Coronary artery (tissue), 2 donors: ENCODE measurements around the gene NXPH3.

ENCODE experiments used
- DNase-seq: peaks from one replicate; pipeline ENCODE4 v3.0.0-alpha.2; 2017; ENCODE audit warnings: low spot score
- H3K27ac ChIP-seq, 2 donors: fragments of 200-600 bp; sonication (generic); one replicate each; pipeline ENCODE4 v1.5.1; 2016 to 2019
- H3K4me3 ChIP-seq: fragments of 200-600 bp; sonication (generic); 2 replicates; pipeline ENCODE4 v1.5.1; 2016; ENCODE audit warnings: mild to moderate bottlenecking, moderate library complexity
- CTCF ChIP-seq: fragments of 200-600 bp; sonication (generic); IDR thresholded peaks from one replicate; pipeline ENCODE4 v1.5.1; 2019; ENCODE audit warnings: antibody characterized with exemption

The NXPH3 gene

DNA sequence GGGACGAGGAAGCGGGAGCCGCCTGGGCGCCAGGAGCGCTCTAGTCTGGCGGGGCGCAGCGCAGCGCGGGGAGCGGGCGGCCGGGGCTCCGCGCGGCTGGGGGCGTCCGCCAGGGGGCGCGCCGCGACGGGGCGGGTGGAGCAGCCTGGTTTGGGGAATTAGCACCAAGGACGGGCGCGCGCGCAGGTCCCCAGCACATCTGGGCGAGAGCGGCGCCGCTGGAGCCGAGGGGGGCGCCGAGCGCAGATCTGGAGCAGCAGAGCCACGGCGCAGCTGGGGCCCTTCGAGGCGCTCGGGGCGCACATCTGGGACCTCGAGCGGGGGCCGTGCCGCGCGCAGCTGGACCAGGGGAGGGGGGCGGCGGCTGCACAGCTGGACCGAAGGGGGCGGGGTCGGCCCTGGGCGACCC, at the start of gene NXPH3:
Gene NXPH3, plus strand, starts transcription at position 193 of the 409 bp plus-strand sequence. CDS start 349 bp downstream, outside the sequence.
- peak within 1 kb of the TSS; percentile 75 for H3K4me3 ChIP-seq
- peak; percentile 81 for DNase-seq
- H3K27ac ChIP-seq: peak within 1 kb of the TSS; percentile 95
- peak; percentile 70 for TF ChIP-seq CTCF

GRCh38 chr17:49527927-49528651, 47.6 kb upstream of the NXPH3 start:
- Histone ChIP-seq H3K27ac (no peak overlapping the region), H3K4me3 (no peak overlapping the region)
- TF ChIP-seq CTCF: no peak
- peak; percentile 46 for DNase-seq

DNA sequence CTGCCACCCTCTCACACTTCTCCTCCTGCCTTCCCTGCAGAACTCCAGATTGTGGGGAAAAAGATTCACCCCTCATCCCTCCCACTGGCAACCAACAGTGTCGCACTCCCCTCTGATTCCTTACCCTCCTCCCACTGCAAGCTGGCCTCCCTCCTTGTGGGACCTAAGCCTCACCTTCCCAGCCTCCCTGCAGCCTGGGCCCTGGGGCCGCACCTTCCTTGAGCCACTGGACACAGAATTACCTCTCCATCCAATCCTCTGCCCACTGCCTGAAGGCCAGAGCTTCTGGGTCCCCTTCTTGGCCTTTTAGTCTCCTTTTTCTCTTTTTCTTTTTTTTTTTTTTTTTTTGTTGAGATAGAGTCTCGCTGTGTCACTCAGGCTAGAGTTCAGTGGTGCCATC, 46.7 kb upstream of the NXPH3 start:
- Histone ChIP-seq H3K4me3 (no peak overlapping the region), H3K27ac (no peak overlapping the region)
- DNase-seq: peak; percentile 43
- TF ChIP-seq CTCF: no peak

GRCh38 chr17:49530118-49530517, 45.6 kb upstream of the NXPH3 start:
- H3K27ac ChIP-seq: no peak overlapping the region
- no peak overlapping the region for H3K4me3 ChIP-seq
- no peak for TF ChIP-seq CTCF
- no peak for DNase-seq

DNA sequence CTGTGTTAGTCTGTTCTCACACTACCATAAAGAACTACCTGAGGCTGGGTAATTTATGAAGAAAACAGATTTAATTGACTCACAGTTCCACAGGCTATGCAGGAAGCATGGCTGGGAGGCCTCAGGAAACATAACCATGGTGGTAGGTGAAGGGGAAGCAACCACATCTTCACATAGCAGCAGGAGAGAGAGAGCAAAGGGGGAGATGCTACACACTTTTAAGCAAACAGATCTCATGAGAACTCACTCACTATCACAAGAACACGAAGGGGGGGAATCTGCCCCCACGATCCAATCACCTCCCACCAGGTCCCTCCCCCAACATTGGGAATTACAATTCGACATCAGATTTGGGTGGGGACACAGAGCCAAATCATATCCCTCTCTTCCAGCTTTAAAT, 31.8 kb upstream of the NXPH3 start:
- no peak overlapping the region for H3K27ac ChIP-seq
- TF ChIP-seq CTCF: no peak
- no peak overlapping the region for H3K4me3 ChIP-seq
- DNase-seq: no peak

GRCh38 chr17:49545007-49545660, 30.5 kb upstream of the NXPH3 start:
- no peak for DNase-seq
- Histone ChIP-seq H3K27ac (no peak overlapping the region), H3K4me3 (no peak overlapping the region)
- TF ChIP-seq CTCF: no peak
